K562 (cell line): ENCODE data around the gene ETS1. TPM values are rescaled to one million over a fixed set of nuclear protein-coding genes. Genes with fewer than 3 reads are reported as not detected.

Experiments used
- ATAC-seq: fragments of 200-7000 bp; cut with Tn5 transposase; 3 replicates; pipeline ENCODE4 v1.9.1; 2020; ENCODE audit warnings: moderate library complexity
- BruUV-seq: library from RNA; stranded (reverse); fragments of 400-500 nt; replicated peaks from 2 replicates; lab custom pipeline; 2021; lab: Mats Ljungman, UMichigan
- CTCF ChIA-PET: fragments of 300-600 bp; formaldehyde crosslinking; extraction: SDS; loops from one replicate; lab custom pipeline; 2021; ENCODE audit warnings: low intra/inter-chr PET ratio; lab: Yijun Ruan, JAX
- POLR2A ChIA-PET: fragments of 300-600, 350-650 bp; sonication (Branson Sonifier 250); formaldehyde crosslinking; extraction: SDS; loops from one replicate; lab custom pipeline; 2021; ENCODE audit warnings: antibody characterized with exemption, inconsistent platforms; lab: Yijun Ruan, JAX
- DNase-seq, 4 experiments: peaks; one replicate each; pipeline versions ENCODE4 v3.0.0 to v3.0.0-alpha.2; 2011 to 2018; ENCODE audit warnings: low spot score in 3 of 4, mixed read lengths in 3 of 4; ENCODE audit errors: extremely low read depth in 1 of 4
- FAIRE-seq: peaks from 2 replicates; lab custom pipeline; 2011; peaks lifted over from hg19 to GRCh38; lab: Jason Lieb, UNC
- H2AFZ ChIP-seq: 2 replicates; pipeline ENCODE4 v1.6.0; 2011; ENCODE audit warnings: low read depth, low read length, control low read depth, inconsistent platforms
- H3K27ac ChIP-seq: fragments of 200-600 bp; 3 replicates; pipeline ENCODE4 v1.8.0; 2011; ENCODE audit warnings: low read depth, mild to moderate bottlenecking, control low read depth, inconsistent platforms, low read length, moderate library complexity, mixed read lengths; ENCODE audit errors: extremely low read depth
- H3K27me3 ChIP-seq, 2 experiments: fragments of 300-600 bp in 1 of 2; 2 replicates in 1 of 2; 3 replicates in 1 of 2; pipeline versions ENCODE4 v1.6.0 to v1.8.0; 2011; ENCODE audit warnings: inconsistent platforms in 2 of 2, low read length in 2 of 2, mild to moderate bottlenecking in 1 of 2, mixed read lengths in 1 of 2, moderate library complexity in 1 of 2; ENCODE audit not compliant: control insufficient read depth in 2 of 2, insufficient read depth in 2 of 2
- H3K36me3 ChIP-seq: fragments of 300-600 bp; 3 replicates; pipeline ENCODE4 v1.8.0; 2011; ENCODE audit warnings: mild to moderate bottlenecking, low read length, inconsistent platforms; ENCODE audit not compliant: control insufficient read depth, insufficient read depth
- H3K4me1 ChIP-seq, 2 experiments: fragments of 200-600 bp in 1 of 2; replicated peaks in 1 of 2; 2 replicates in 1 of 2; 3 replicates in 1 of 2; pipeline versions ENCODE4 v1.5.1 to v1.8.0; 2011; ENCODE audit warnings: inconsistent platforms in 2 of 2, low read length in 2 of 2, mild to moderate bottlenecking in 1 of 2, mixed read lengths in 1 of 2, moderate library complexity in 1 of 2; ENCODE audit not compliant: control insufficient read depth in 2 of 2, insufficient read depth in 2 of 2
- H3K4me2 ChIP-seq: 2 replicates; pipeline ENCODE4 v1.6.1; 2011; ENCODE audit warnings: low read length, control low read depth, inconsistent platforms, mixed read lengths; ENCODE audit not compliant: insufficient read depth
- H3K4me3 ChIP-seq: fragments of 200-600 bp; sonication (generic), shearing (Covaris generic); 2 replicates; pipeline ENCODE4 v1.5.1; 2016; ENCODE audit warnings: control low read depth, inconsistent platforms
- H3K79me2 ChIP-seq: fragments of 200-600 bp; 3 replicates; pipeline ENCODE4 v1.8.0; 2011; ENCODE audit warnings: low read length, inconsistent platforms; ENCODE audit not compliant: control insufficient read depth, insufficient read depth
- H3K9ac ChIP-seq, 2 experiments: 2 replicates each; pipeline versions ENCODE4 v1.6.0 to v1.6.1; 2011; ENCODE audit warnings: low read depth in 2 of 2, low read length in 2 of 2, control low read depth in 1 of 2, inconsistent platforms in 1 of 2, mild to moderate bottlenecking in 1 of 2, mixed read lengths in 1 of 2; ENCODE audit not compliant: insufficient read depth in 1 of 2
- H3K9me1 ChIP-seq: one replicate; pipeline ENCODE4 v1.6.0; 2011; ENCODE audit warnings: inconsistent platforms, mild to moderate bottlenecking, low read length, moderate library complexity; ENCODE audit not compliant: control insufficient read depth, insufficient read depth
- H3K9me3 ChIP-seq: replicated peaks from 2 replicates; pipeline ENCODE4 v1.5.1; 2011; ENCODE audit warnings: low read depth, low read length, inconsistent platforms; ENCODE audit not compliant: control insufficient read depth, insufficient read depth
- H4K20me1 ChIP-seq: replicated peaks from 2 replicates; pipeline ENCODE4 v1.6.1; 2011; ENCODE audit warnings: low read length, inconsistent platforms, mixed read lengths; ENCODE audit not compliant: control insufficient read depth, insufficient read depth
- ADNP ChIP-seq: fragments of 200-800 bp; sonication (Bioruptor generic); IDR thresholded peaks from 2 replicates; pipeline ENCODE4 v1.6.1; 2016; ENCODE audit warnings: missing genetic modification characterization, missing compliant biosample characterization
- CAMTA2 ChIP-seq: fragments of 250-450 bp; sonication (Bioruptor Pico); conservative IDR thresholded peaks from 2 replicates; pipeline ENCODE4 v1.5.1; 2022
- CEBPG ChIP-seq, 3 experiments: fragments of 200-800 bp in 1 of 3; sonication (Bioruptor generic) in 1 of 3; sonication (generic) in 1 of 3; formaldehyde crosslinking in 1 of 3; IDR thresholded peaks in 2 of 3; conservative IDR thresholded peaks in 1 of 3; 2 replicates each; pipeline versions ENCODE4 v1.6.1 to v1.8.0; 2016 to 2022; ENCODE audit warnings: missing compliant biosample characterization in 2 of 3, missing genetic modification characterization in 2 of 3, mild to moderate bottlenecking in 1 of 3, missing genetic modification reagents in 1 of 3
- ESRRB ChIP-seq: fragments of 250-450 bp; sonication (Bioruptor Pico); IDR thresholded peaks from 2 replicates; pipeline ENCODE4 v1.5.0; 2020; ENCODE audit warnings: mild to moderate bottlenecking, moderate library complexity, borderline replicate concordance
- FOXA3 ChIP-seq, 2 experiments: fragments of 450-650 bp in 1 of 2; sonication (generic) in 1 of 2; formaldehyde crosslinking; IDR thresholded peaks in 1 of 2; conservative IDR thresholded peaks in 1 of 2; 2 replicates each; pipeline versions ENCODE4 v1.4.0 to v1.8.0; 2020 to 2022; ENCODE audit warnings: mild to moderate bottlenecking in 2 of 2, missing genetic modification reagents in 1 of 2
- FOXJ2 ChIP-seq: fragments of 200-800 bp; sonication (Bioruptor generic); IDR thresholded peaks from 2 replicates; pipeline ENCODE4 v1.6.1; 2016; ENCODE audit warnings: missing genetic modification characterization, missing compliant biosample characterization
- GATA2 ChIP-seq: sonication (generic); formaldehyde crosslinking; IDR thresholded peaks from 2 replicates; pipeline ENCODE4 v1.4.0; 2020; ENCODE audit warnings: mild to moderate bottlenecking, missing genetic modification reagents
- HDAC3 ChIP-seq: fragments of 450-650 bp; IDR thresholded peaks from 2 replicates; pipeline ENCODE4 v1.6.1; 2018; ENCODE audit warnings: borderline replicate concordance, mild to moderate bottlenecking, moderate library complexity; ENCODE audit not compliant: partially characterized antibody
- MAFG ChIP-seq: fragments of 450-650 bp; conservative IDR thresholded peaks from 2 replicates; pipeline ENCODE4 v1.6.1; 2016; ENCODE audit warnings: missing genetic modification characterization, missing compliant biosample characterization
- PML ChIP-seq: IDR thresholded peaks from 2 replicates; pipeline ENCODE4 v1.6.1; 2012; ENCODE audit warnings: low read length, inconsistent platforms
- RCOR1 ChIP-seq, 2 experiments: IDR thresholded peaks; 2 replicates each; pipeline ENCODE4 v1.6.1; 2012; ENCODE audit warnings: low read depth in 2 of 2, low read length in 2 of 2, borderline replicate concordance in 1 of 2, improper control_type of control experiment in 1 of 2
- ZNF24 ChIP-seq: fragments of 450-650 bp; IDR thresholded peaks from 2 replicates; pipeline ENCODE4 v1.6.1; 2016
- WGBS: fragments of 100-300 bp; shearing (Covaris generic); methylation state at CpG from one replicate; pipeline ENCODE4 v1.1.6; 2016; ENCODE audit warnings: low coverage, mixed read lengths; ENCODE audit not compliant: insufficient coverage; ENCODE audit errors: missing lambda C conversion rate; 5-methylcytosine and 5-hydroxymethylcytosine counted together
- in situ Hi-C: fragments of 300-500 bp; cut with MboI; formaldehyde crosslinking; loops from 4 replicates; pipeline ENCODE4 v1.15.0; 2018; ENCODE audit warnings: inconsistent platforms, mixed read lengths
- intact Hi-C: fragments of 100-400 bp; cut with micrococcal nuclease; formaldehyde crosslinking; loops from 2 replicates; pipeline ENCODE4 v1.14.2; 2022
- polyA plus RNA-seq, 8 experiments: library from polyadenylated mRNA; depleted of rRNA in 4 of 8; stranded (reverse) in 5 of 8; unstranded in 3 of 8; fragments of >200 nt; fragmentation: Nextera tagmentation in 2 of 8; fragmentation: Illumina TruSeq in 1 of 8; extraction: Ambion mirVana in 2 of 8; extraction: Trizol in 1 of 8; gene quantifications; 2 replicates each; pipeline versions ENCODE4 v1.2.1 to v1.2.3, GENCODE V29; 2011 to 2014; ENCODE audit warnings: inconsistent platforms in 1 of 8, missing spikeins in 1 of 8
- total RNA-seq, 7 experiments: library from RNA; depleted of rRNA in 6 of 7; stranded (reverse); fragments of >200 nt in 6 of 7; fragmentation: Illumina TruSeq in 2 of 7; extraction: Trizol in 2 of 7; gene quantifications; 2 replicates each; pipeline versions ENCODE4 v1.2.1 to v1.2.3, GENCODE V29; 2011 to 2021; ENCODE audit warnings: low replicate concordance in 1 of 7

The ETS1 gene
- total and polyA plus RNA-seq, 9 of the 15 experiments (the other 6 are each of a cell fraction or from before 2014, with no cell fraction given), result 0.04 to 1.4 (median 0.23) TPM

DNA sequence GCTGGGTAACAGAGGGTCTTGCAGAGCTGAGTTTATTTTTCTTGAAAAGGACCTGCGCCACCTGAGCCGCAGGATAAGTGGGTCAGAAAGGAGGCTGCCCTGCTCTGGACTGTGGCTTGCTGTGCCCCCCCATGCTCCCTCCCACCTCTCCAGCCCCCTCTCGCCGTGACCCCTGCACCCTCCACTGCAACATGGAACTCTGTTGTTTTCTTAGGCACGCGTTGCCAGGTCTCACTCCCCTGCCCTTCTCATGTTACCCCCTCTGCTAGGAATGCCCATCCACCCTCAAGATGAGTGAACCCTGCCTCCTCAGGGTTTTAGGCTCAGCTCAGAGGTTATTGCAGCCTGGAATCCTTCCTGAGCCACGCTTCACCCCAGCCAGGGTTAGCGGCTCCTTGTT lies 10.8 kb downstream of the ETS1 start (continued):
- no peak for TF ChIP-seq RCOR1 (IDR thresholded peaks at IDR 0.05; ENCODE audit: borderline replicate concordance in 1 of 2, low read depth in 2 of 2, low read length in 2 of 2)
- TF ChIP-seq FOXA3 (CRISPR knock-in tag; conservative IDR thresholded peaks at IDR 0.05 in 1 of 2, IDR thresholded peaks at IDR 0.05 in 1 of 2), result no peak
- TF ChIP-seq GATA2, result no peak

DNA sequence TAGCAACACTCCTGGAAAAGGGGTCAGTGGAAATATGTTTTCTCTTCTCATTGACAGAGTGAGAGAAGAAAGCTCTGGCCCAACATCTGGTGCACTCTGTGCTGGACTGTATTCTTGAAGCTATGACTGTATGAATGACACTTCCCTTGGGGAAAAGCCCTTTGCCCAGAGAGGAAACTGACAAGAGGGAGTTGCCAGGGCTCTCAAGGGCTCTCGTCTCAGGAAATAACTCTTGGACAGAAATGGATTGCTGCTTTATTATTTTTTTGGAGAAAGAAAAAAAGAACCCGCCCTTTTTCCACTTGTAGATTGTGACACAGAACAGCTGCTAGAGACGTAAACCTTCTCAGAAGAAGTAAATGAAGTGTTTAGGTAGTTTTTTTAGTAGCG lies 11.4 kb downstream of the ETS1 start:
- no peak for ATAC-seq

More for the DNA sequence above, 11.4 kb downstream of the ETS1 start:
- H4K20me1 ChIP-seq, result no peaks in the 10 kb centered on the region
- in situ Hi-C loops, result no loop called here
- BruUV-seq, result no TSS peak
- H3K9ac ChIP-seq, result no peak overlapping the region
- DNase-seq (no peak), FAIRE-seq (no peak)
- H2AFZ ChIP-seq, result no peak overlapping the region
- ChIA-PET CTCF (no interaction called here), POLR2A (no interaction called here)
- H3K79me2 ChIP-seq, result no peaks in the 10 kb centered on the region
- no peaks in the 10 kb centered on the region for H3K9me1 ChIP-seq
- no peak overlapping the region for H3K27ac ChIP-seq
- no peaks in the 10 kb centered on the region for H3K4me1 ChIP-seq
- intact Hi-C loops, result no loop called here
- no peaks in the 10 kb centered on the region for H3K9me3 ChIP-seq
- no peak overlapping the region for H3K4me2 ChIP-seq
- no peak overlapping the region for H3K4me3 ChIP-seq
- H3K36me3 ChIP-seq, result no peaks in the 10 kb centered on the region
- no peaks in the 10 kb centered on the region for H3K27me3 ChIP-seq
- 0% methylated on average over 4 of the region's 4 CpGs for WGBS
- TF ChIP-seq PML, result no peak
- no peak for TF ChIP-seq CAMTA2
- no peak for TF ChIP-seq ADNP (tag)
- no peak for TF ChIP-seq ESRRB
- no peak for TF ChIP-seq HDAC3
- no peak for TF ChIP-seq CEBPG (CRISPR knock-in tag; IDR thresholded peaks at IDR 0.05)
- TF ChIP-seq CEBPG (tag; conservative IDR thresholded peaks at IDR 0.05 in 1 of 2, IDR thresholded peaks at IDR 0.05 in 1 of 2), result no peak
- no peak for TF ChIP-seq MAFG (tag)
- no peak for TF ChIP-seq ZNF24
- TF ChIP-seq FOXJ2, result no peak
